Measurements from ENCODE around the gene PGRMC2.

DNA sequence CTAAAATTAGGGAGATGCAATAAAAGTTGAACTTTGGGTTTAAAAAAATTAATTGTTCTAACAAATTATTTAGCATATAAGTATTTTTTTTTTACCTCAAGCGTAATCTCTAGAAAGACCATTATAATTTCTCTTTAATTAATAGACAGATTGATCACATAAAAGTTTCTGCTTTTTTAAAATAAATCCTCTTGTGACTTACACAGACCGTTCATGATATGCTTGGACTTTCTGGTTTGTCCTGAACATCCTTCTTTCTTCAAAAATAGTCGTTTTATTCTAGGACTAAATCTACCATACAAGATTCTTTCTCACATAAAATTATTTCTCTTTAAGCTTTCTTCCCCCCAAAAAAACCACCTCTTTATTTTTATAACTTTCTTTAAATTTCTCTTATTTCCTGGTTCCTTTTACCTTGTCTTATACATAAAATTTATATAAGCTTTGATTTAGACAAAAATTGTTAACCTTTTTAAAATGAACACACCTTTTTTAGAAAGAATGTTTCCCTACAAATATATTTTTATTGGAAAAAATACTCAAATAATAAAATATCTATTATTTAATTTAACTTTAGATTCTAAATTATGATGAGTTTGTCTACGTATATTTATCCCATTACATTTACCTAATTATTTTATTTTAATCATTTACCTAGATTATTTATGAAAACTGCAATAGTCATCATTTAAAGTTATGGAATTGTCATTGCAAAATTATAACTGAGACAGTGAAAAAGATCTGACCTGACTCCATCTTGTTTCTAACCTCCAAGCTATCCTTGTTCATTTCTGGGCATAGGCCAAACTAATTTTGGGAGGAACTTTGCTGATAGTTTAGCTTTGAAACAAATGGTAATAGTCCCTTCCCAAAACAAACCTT, 37.6 kb downstream of the PGRMC2 start:
- TF ChIP-seq CTCF (conservative IDR thresholded peaks at IDR 0.05; ENCODE audit: low read depth, low read length): no peak
- no peak for TF ChIP-seq RFX5 (IDR thresholded peaks at IDR 0.05; ENCODE audit: low read depth, low read length)

Measured in IMR-90 (cell line).